HPDE6-E6E7 (cell line): ENCODE data around the gene PDCD7.
"Not testable (repeated sequence)": the region's sequence is repeated elsewhere in the genome, so short reads cannot be mapped to it uniquely, and the experiment has no call there.

Experiments
- DNase-seq: peaks from one replicate; pipeline ENCODE4 v3.0.0; 2011; ENCODE audit warnings: missing footprints; ENCODE audit errors: extremely low spot score

PDCD7 gene, protein sequence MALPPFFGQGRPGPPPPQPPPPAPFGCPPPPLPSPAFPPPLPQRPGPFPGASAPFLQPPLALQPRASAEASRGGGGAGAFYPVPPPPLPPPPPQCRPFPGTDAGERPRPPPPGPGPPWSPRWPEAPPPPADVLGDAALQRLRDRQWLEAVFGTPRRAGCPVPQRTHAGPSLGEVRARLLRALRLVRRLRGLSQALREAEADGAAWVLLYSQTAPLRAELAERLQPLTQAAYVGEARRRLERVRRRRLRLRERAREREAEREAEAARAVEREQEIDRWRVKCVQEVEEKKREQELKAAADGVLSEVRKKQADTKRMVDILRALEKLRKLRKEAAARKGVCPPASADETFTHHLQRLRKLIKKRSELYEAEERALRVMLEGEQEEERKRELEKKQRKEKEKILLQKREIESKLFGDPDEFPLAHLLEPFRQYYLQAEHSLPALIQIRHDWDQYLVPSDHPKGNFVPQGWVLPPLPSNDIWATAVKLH

DNA sequence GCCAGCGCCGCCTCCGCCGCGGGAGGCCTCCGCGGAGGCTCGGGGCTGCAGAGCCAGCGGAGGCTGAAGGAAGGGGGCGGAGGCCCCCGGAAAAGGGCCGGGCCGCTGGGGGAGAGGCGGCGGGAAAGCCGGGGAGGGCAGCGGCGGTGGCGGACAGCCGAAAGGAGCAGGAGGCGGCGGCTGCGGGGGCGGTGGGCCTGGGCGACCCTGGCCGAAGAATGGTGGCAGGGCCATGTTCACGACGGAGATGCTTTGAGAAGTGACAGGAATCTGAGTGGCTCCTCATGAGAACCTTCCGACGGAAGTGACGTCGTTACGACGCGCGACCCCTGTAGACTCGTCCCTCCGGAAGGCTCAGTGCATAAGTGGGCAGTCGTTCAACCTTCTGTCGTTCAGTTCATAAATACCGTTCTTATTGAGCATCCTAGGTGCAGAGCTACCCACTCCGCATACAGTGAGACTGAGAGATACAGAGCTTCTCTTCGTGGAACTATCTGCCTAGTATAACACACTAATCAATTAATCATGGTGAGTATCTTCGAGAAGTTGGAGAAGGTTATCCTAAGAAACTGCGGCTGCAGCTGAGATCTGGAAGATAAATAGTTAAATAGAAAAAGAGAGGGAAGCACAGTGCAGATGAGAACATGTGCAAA lies at the start of gene PDCD7:
Gene PDCD7, minus strand, starts transcription at position 261 of the 653 bp plus-strand sequence. Its CDS starts 27 bp downstream, at position 234.
- DNase-seq = peak; percentile 87

- DNase-seq = no peak
Observed at GRCh38 chr15:65182538-65182937, 48.9 kb upstream of the PDCD7 start.

DNA sequence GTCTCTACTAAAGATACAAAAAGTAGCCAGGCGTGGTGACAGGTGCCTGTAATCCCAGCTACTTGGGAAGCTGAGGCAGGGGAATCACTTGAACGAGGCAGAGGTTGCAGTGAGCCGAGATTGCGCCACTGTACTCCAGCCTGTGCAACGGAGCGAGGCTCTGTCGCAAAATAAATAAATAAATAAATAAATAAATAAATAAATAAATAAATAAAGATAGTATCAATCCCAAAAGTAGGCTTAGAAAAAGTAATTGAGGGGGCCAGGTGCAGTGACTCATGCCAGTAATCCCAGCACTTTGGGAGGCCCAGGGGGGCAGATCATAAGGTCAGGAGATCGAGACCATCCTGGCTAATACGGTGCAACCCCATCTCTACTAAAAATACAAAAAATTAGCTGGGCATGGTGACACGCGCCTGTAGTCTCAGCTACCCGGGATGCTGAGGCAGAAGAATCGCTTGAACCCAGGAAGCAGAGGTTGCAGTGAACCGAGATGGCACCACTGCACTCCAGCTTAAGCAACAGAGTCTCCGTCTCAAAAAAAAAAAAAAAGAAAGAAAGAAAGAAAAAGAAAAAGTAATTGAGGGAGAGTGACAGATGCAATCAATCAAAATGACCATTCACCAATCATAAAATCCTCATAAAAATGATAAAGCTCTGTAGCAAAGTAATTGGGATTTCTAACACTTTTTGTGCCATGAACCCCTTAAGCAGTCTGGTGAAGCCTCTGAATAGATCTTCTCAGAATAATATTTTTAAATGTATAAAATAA lies 48.2 kb upstream of the PDCD7 start:
- DNase-seq = not testable (repeated sequence)

DNA sequence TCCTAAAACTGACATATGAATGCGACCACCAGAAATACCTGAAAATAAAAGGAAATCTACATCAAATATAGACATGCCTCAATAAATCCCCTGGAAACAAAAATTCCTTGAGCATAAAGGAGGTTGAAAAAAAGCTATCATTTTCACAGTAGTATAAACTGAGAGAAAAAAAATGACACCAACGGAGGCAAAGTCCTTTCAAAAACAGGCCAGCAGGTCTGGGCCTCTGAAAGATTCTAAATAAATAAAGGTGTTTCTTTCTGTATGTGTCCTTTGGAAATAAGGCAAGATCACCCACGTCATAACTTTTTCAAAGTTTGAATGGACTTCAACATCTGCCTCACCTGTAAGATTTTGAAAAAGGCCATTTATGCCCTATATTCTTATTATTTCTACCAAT lies 46.6 kb upstream of the PDCD7 start:
- no peak for DNase-seq

- peak; percentile 29 for DNase-seq
Observed at GRCh38 chr15:65177901-65178300, 44.3 kb upstream of the PDCD7 start.

DNA sequence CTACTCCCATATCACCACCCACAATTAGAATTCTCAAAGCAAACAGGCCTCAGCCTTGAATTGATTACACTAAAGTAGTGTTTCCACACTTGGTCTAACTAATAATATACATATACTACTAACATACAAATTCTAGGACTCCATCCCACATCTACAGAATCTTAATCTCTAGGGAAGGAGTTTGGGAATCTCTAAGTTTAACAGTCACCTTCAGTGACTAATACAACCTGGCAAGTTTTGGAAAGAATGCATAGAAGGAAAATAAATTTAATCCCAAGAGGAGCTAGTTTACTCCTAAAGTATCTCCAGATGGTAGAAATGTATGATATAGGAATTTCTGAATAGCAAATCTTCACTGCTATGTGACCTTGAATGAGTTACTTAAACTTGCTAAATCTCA lies 42.4 kb upstream of the PDCD7 start:
- no peak for DNase-seq

- no peak for DNase-seq
Observed at GRCh38 chr15:65175511-65175910, 41.9 kb upstream of the PDCD7 start.

DNA sequence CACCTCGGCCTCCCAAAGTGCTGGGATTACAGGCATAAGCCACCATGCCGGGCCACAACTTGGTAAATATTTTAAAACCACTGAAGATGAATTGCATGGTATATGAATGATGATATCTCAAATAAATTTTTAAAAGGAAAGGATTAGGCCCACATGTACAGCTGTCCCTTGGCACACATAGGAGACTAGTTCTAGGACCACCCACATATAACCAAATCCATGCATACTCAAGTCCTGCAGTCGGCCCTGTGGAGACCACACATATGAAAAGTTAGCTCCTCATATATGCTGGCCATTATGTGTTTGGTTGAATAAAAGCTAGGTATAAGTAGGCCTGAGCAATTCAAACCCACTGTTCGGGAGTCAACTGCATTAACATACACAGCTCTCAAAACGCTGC lies 40.9 kb upstream of the PDCD7 start:
- DNase-seq = no peak

DNA sequence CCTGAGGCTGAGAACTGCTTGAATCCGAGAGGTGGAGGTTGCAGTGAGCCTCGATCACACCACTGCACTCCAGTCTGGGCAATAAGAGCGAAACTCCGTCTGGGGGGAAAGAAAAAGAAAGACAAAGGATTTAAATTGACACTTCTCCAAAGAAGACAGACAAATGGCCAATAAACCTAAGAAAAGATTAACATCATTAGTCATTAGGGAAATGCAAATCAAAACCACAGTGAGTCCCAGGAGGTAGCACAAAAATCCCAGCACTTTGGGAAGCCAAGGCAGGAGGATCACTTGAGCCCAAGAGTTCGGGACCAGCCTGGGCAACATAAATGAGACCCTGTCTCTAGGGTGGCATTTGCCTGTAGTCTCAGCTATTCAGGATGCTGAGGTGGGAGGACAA lies 38.9 kb upstream of the PDCD7 start:
- no peak for DNase-seq

- no peak for DNase-seq
Observed at GRCh38 chr15:65171428-65171827, 37.8 kb upstream of the PDCD7 start.

DNA sequence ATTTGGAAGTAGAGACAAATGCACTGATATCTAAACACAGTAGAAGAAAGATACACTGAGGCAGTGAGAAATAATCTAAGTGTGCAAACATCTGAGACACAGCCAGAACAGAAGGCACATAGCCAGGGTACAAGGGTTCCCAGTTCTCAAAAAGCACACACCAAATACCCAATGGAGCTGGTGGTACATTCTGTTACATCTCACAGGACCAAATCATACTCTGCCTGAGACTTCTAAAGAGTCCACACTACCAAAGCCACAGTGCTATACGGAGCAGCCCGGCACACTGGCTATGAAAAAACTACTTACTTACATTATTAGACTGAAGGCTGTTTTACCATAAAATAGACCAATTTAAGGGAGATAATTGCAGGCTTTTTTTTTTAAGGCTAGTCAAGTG lies 32.3 kb upstream of the PDCD7 start:
- DNase-seq = no peak

- DNase-seq = no peak
Observed at GRCh38 chr15:65164139-65164538, 30.5 kb upstream of the PDCD7 start.

DNA sequence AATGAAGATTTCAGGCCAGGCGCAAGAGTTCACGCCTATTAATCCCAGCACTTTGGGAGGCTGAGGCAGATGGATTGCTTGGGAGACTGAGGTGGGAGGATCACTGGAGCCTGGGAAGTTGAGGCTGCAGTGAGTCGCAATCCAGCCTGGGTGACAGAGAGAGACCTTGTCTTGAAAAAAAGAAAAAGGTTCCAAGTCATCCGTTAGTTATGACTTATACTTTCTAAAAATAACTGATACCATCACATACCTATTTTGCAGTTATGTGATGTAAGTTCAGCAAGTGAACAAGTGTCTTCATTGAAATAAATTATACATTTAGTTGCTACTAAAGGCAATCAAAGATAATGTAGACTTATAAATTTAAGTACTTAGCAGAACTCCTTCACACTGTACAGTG lies 29.4 kb upstream of the PDCD7 start:
- DNase-seq = no peak

- DNase-seq = no peak
Observed at GRCh38 chr15:65156692-65157091, 23.1 kb upstream of the PDCD7 start.

DNA sequence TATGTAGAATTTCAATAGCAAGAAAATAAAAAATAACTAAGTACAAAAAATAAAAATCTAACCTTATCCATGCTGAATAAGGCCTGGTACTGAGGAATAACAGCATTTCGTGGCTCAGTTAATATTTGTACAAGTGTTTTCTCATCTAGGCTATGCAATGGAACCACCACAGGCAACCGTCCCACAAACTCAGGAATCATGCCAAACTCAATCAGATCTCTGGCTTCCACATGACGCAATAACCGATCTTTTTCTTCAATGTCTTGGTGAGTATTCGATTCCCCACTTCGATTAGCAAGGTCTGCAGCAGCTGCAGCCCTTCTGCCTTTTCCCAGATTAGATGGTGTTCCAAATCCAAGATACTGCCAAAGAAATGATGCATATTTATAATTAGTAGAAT lies 21.1 kb upstream of the PDCD7 start:
- DNase-seq = no peak

DNA sequence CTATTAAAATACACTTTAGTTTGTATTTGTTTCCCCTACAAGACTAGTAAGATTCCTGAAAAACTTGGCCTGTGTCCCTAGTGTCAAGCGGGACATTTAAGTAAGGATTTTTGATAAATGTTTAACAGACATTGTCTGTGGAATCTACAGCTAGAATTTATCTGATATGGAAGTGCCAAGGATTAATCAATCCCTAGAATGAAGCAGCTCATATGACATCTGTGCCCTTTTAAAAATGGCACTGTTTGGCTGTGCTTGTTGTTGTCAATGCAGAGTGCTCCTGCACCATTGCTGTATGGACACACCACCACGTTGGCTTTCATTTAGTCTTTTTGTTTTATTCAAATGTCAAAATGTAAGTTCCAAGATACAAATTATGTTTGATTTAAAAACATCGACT lies 14.3 kb upstream of the PDCD7 start:
- no peak for DNase-seq

GRCh38 chr15:65146438-65146837 lies 12.8 kb upstream of the PDCD7 start:
- no peak for DNase-seq

- DNase-seq = not testable (repeated sequence)
Observed at GRCh38 chr15:65138631-65139030, 5.0 kb upstream of the PDCD7 start.

GRCh38 chr15:65137893-65138292 lies 4.3 kb upstream of the PDCD7 start:
- DNase-seq = not testable (repeated sequence)

DNA sequence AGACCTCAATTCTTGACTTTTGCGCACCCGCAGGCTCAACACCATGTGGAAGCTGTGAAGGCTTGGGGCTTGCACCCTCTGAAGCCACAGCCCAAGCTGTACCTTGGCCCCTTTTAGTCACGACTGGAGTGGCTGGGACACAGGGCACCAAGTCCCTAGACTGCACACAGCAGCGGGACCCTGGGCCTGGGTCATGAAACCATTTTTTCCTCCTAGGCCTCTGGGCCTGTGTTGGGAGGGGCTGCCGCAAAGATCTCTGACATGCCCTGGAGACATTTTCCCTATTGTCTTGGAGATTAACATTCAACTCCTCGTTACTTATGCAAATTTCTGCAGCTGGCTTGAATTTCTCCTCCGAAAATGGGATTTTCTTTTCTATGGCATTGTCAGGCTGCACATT lies 3.5 kb upstream of the PDCD7 start:
- not testable (repeated sequence) for DNase-seq

DNA sequence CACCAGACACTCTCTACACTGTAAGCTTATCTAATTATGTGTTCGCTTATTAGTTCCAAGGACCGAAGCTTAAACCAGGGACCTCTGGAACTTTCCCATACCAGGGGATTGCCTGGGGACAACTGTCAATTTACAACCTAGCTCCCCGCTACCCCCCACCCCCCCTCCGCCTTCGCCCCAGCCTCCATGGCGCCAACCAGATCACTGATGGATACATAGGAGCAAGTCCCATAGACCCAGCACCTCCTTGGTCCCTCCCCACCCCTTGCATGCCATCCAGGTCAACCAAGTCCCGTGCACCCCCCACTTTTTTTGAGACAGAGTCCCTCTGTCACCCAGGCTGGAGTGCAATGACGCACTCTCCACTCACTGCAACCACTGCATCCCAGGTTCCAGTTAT lies 930 bp upstream of the PDCD7 start:
- no peak for DNase-seq

DNA sequence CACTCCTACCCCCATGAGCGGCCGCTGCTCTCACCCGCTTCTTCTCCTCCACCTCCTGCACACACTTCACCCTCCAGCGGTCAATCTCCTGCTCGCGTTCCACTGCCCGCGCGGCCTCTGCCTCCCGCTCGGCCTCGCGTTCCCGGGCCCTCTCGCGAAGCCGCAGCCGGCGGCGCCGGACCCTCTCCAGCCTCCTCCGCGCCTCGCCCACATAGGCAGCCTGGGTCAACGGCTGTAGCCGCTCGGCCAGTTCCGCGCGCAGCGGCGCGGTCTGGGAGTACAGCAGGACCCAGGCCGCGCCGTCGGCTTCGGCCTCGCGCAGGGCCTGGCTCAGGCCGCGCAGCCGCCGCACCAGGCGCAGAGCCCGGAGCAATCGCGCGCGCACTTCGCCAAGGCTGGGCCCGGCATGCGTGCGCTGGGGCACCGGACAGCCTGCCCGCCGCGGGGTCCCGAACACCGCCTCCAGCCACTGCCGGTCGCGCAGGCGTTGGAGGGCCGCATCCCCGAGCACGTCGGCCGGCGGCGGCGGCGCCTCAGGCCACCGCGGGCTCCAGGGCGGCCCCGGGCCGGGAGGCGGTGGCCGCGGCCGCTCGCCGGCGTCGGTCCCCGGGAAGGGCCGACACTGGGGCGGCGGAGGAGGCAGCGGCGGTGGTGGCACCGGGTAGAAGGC lies 595 bp downstream of the PDCD7 start:
- DNase-seq = peak; percentile 58
